NCI-H524 (cell line): Measurements from ENCODE around the gene IL21R.
"Not testable (repeated sequence)": the region's sequence is repeated elsewhere in the genome, so short reads cannot be mapped to it uniquely, and the experiment has no call there.

ENCODE experiments used
- DNase-seq, 2 experiments: peaks; one replicate each; lab custom pipeline; 2025; lab: John Stamatoyannopoulos, UW

IL21R gene

GRCh38 chr16:27402569-27402963 lies 592 bp downstream of the IL21R start:
- no peak for DNase-seq

GRCh38 chr16:27402964-27403600 lies 1.1 kb downstream of the IL21R start:
- DNase-seq = peak; percentile 18 to 60

GRCh38 chr16:27403601-27403992 lies 1.6 kb downstream of the IL21R start:
- DNase-seq = no peak

GRCh38 chr16:27404163-27404823 lies 2.3 kb downstream of the IL21R start:
- no peak for DNase-seq

- no peak for DNase-seq
Observed at GRCh38 chr16:27405546-27406451, 3.8 kb downstream of the IL21R start.

GRCh38 chr16:27406511-27407128 lies 4.6 kb downstream of the IL21R start:
- DNase-seq = no peak

GRCh38 chr16:27407133-27407532 lies 5.2 kb downstream of the IL21R start:
- DNase-seq = no peak

GRCh38 chr16:27408012-27408601 lies 6.1 kb downstream of the IL21R start:
- DNase-seq = no peak

- DNase-seq = no peak
Observed at GRCh38 chr16:27408602-27409031, 6.6 kb downstream of the IL21R start.

GRCh38 chr16:27409958-27410357 lies 8.0 kb downstream of the IL21R start:
- not testable (repeated sequence) for DNase-seq

GRCh38 chr16:27410761-27411160 lies 8.8 kb downstream of the IL21R start:
- no peak for DNase-seq

GRCh38 chr16:27413956-27414355 lies 12.0 kb downstream of the IL21R start:
- DNase-seq = no peak

- no peak for DNase-seq
Observed at GRCh38 chr16:27414788-27415431, 12.9 kb downstream of the IL21R start.

- no peak for DNase-seq
Observed at GRCh38 chr16:27417047-27417671, 15.2 kb downstream of the IL21R start.

- DNase-seq = no peak
Observed at GRCh38 chr16:27421961-27422740, 20.2 kb downstream of the IL21R start.

- DNase-seq = no peak
Observed at GRCh38 chr16:27424772-27425498, 23.0 kb downstream of the IL21R start.

GRCh38 chr16:27425961-27426360 lies 24.0 kb downstream of the IL21R start:
- no peak for DNase-seq

GRCh38 chr16:27426423-27427408 lies 24.7 kb downstream of the IL21R start:
- peak in 1 of 2 experiments; percentile 33 for DNase-seq
